ENCODE results near the gene PSMD3.

The PSMD3 gene

DNA sequence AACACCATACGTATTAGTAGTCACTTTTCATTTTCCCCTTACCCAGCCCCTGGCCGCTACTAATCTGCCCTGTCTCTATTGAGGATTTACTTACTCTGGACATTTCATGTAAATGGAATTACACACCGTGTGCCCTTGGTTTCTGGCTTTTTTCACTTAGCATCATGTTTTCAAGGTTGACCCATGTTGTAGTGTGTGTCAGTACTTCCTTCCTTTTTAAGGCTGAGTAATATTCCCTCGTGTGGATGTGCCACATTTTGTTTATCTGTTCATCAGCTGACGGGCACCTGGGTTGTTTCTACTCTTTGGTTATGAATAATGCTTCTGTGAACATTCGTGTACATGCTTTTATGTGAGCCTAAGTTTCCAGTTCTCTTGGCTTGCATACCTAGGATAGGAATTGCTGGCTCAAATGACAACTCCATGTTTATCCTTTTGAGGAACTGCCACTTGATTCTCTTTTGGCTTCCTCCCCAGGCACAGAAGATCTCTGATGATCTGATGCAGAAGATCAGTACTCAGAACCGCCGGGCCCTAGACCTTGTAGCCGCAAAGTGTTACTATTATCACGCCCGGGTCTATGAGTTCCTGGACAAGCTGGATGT is 7.7 kb downstream of the PSMD3 start:
- DNase-seq (ENCODE audit: low spot score), result no peak
- TF ChIP-seq, protein P1, sequence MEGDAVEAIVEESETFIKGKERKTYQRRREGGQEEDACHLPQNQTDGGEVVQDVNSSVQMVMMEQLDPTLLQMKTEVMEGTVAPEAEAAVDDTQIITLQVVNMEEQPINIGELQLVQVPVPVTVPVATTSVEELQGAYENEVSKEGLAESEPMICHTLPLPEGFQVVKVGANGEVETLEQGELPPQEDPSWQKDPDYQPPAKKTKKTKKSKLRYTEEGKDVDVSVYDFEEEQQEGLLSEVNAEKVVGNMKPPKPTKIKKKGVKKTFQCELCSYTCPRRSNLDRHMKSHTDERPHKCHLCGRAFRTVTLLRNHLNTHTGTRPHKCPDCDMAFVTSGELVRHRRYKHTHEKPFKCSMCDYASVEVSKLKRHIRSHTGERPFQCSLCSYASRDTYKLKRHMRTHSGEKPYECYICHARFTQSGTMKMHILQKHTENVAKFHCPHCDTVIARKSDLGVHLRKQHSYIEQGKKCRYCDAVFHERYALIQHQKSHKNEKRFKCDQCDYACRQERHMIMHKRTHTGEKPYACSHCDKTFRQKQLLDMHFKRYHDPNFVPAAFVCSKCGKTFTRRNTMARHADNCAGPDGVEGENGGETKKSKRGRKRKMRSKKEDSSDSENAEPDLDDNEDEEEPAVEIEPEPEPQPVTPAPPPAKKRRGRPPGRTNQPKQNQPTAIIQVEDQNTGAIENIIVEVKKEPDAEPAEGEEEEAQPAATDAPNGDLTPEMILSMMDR (IDR thresholded peaks at IDR 0.05; ENCODE audit: extremely low read depth, insufficient read depth, missing control alignments), result no peak
- in situ Hi-C loops (cut with MboI; ENCODE audit: low pct_unique_long_range_greater_than_20kb, low sequenced_read_pairs, unreplicated experiment), result no loop called here

DNA sequence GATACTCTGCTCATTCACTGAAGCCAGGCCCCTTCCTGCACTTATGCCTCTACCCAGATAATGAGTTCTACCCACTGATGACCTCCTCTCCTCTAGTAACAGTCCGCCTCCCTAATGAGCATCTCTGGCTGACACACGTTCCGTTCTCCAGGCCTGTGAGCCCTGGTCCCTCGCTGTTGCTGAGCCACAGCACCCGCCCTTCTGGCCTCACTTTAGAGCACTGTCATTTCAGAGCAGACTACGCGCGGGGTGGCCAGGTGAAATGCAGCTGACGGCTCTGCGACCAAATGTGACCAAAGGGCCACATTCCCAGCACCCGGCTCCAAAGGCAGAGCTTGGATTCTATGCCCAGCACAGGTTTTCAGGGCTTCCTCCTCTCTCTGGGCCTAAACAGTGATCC is 13.8 kb downstream of the PSMD3 start:
- DNase-seq (ENCODE audit: low spot score), result no peak
- TF ChIP-seq, protein P1 (IDR thresholded peaks at IDR 0.05; ENCODE audit: extremely low read depth, insufficient read depth, missing control alignments), result no peak
- in situ Hi-C loops (cut with MboI; ENCODE audit: low pct_unique_long_range_greater_than_20kb, low sequenced_read_pairs, unreplicated experiment), result no loop called here

DNA sequence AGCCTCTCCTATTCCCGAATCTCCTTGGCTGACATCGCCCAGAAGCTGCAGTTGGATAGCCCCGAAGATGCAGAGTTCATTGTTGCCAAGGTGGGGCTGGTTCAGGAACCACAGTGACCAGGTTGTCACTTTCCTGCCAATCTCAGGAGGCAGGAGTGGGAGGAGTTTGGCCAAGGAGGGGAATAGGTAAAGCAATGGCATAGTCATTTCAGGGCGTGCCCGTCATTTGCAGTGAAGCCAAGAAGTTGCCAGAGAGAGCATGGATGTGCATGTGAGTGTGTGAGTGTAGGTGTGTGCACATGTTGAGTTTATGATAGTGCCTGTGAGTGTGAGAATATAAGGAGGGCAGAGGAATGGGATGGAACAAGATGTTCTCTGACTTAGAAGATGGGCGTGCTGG is 14.8 kb downstream of the PSMD3 start:
- DNase-seq (ENCODE audit: low spot score), result no peak
- in situ Hi-C loops (cut with MboI; ENCODE audit: low pct_unique_long_range_greater_than_20kb, low sequenced_read_pairs, unreplicated experiment), result no loop called here
- TF ChIP-seq, protein P1 (IDR thresholded peaks at IDR 0.05; ENCODE audit: extremely low read depth, insufficient read depth, missing control alignments), result no peak

DNA sequence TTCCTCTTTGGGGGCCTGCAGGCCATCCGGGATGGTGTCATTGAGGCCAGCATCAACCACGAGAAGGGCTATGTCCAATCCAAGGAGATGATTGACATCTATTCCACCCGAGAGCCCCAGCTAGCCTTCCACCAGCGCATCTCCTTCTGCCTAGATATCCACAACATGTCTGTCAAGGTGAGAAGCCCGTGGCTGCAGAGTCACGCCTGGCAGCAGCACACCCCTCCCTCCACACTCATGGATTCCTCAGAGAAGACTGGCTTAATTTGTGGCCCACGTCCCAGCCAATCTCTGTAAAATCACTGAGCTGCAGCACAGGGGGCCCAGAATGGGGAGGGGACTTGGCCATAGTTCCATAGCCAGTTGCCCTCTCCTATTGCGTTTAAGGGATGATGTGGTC is 15.6 kb downstream of the PSMD3 start:
- TF ChIP-seq, protein P1 (IDR thresholded peaks at IDR 0.05; ENCODE audit: extremely low read depth, insufficient read depth, missing control alignments), result no peak
- DNase-seq (ENCODE audit: low spot score), result no peak
- in situ Hi-C loops (cut with MboI; ENCODE audit: low pct_unique_long_range_greater_than_20kb, low sequenced_read_pairs, unreplicated experiment), result no loop called here

DNA sequence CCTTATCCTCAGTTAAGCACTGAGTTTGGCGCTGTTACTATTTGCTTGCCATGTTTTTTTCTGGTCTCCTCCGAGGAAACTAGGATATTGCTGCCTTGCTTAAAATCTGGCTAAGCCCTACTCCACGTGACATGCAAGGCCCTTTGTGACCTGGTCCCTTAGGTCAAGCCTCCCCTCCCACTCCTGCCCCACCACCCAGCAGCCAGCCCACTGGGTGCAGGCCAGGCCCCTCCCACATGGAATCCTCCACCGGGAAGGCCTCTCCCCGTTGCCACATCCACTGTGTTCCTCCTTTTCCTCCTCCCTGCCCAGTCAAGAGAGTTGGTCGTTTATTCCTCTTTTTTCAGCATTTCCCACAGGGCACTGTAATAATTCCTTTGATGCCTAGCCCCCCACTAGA is 16.2 kb downstream of the PSMD3 start:
- no peak for DNase-seq (ENCODE audit: low spot score)
- TF ChIP-seq, protein P1 (IDR thresholded peaks at IDR 0.05; ENCODE audit: extremely low read depth, insufficient read depth, missing control alignments), result no peak
- in situ Hi-C loops (cut with MboI; ENCODE audit: low pct_unique_long_range_greater_than_20kb, low sequenced_read_pairs, unreplicated experiment), result no loop called here

DNA sequence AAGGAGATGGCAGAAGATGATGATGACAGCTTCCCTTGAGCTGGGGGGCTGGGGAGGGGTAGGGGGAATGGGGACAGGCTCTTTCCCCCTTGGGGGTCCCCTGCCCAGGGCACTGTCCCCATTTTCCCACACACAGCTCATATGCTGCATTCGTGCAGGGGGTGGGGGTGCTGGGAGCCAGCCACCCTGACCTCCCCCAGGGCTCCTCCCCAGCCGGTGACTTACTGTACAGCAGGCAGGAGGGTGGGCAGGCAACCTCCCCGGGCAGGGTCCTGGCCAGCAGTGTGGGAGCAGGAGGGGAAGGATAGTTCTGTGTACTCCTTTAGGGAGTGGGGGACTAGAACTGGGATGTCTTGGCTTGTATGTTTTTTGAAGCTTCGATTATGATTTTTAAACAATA is 16.9 kb downstream of the PSMD3 start:
- no peak for DNase-seq (ENCODE audit: low spot score)
- in situ Hi-C loops (cut with MboI; ENCODE audit: low pct_unique_long_range_greater_than_20kb, low sequenced_read_pairs, unreplicated experiment), result no loop called here
- TF ChIP-seq, protein P1 (IDR thresholded peaks at IDR 0.05; ENCODE audit: extremely low read depth, insufficient read depth, missing control alignments), result no peak

DNA sequence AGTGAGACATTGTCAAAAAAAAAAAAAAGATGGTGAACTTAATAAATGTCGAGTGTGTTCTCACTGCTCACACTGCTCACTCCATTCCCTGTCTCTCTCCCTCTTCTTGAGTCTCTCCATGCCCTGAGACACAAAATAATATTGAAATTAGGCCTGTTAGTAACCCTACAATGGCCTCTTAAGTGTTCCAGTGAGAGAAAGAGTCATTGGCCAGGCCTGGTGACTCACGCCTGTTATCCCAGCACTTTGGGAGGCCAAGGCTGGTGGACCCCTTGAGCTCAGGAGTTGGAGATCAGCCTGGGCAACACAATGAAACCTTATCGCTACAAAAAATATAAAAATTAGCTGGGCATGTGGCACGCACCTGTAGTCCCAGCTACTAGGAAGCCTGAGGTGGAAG is 18.5 kb downstream of the PSMD3 start:
- in situ Hi-C loops (cut with MboI; ENCODE audit: low pct_unique_long_range_greater_than_20kb, low sequenced_read_pairs, unreplicated experiment), result no loop called here
- no peak for DNase-seq (ENCODE audit: low spot score)
- TF ChIP-seq, protein P1 (IDR thresholded peaks at IDR 0.05; ENCODE audit: extremely low read depth, insufficient read depth, missing control alignments), result no peak

Data from GM13977 (cell line).